ENCODE measurements around the gene MIS18BP1.
A peak's percentile ranks its signal among the peaks of the same experiment; 100 is the strongest.
"Not testable (repeated sequence)": the region's sequence is repeated elsewhere in the genome, so short reads cannot be mapped to it uniquely, and the experiment has no call there.

Gene MIS18BP1

DNA sequence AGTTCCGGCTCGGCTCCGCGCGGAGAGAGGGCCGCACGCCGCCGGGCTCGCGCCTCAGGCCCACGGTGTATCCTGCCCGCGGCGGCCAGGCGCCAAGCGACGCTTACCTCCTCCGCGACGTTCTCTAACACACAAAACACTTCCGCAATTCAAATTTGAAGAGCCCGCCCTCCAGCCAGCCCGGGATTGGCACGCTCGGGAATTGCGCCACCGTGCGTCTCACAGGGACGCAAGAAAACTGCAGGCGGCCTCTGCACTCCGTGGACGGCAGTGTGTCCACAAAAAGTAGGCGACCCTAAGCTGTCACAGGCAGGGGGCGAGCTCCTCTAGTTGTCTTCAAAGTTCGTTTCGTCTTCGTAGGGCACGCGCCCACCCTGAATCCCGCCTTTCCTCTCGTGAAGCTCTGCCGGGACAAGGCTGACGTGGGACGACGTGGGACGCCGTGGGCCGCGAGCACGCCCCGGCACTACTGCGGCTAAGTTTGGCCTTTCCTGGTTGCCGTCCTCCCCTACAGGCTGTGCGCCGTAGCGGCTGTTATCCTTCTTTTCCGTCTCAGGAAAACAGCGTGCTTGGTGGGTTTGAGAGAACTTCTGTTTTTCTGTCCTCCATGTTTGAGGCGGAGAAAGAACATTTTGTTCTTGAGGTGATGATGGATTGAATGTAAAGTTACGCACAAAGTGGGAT, at the start of gene MIS18BP1:
TSS of gene MIS18BP1 (minus strand) at position 133 of the 684 bp plus-strand sequence. CDS start 5,916 bp downstream, outside the sequence.
- TF ChIP-seq ZNF274 (IDR thresholded peaks at IDR 0.05; ENCODE audit: low read depth, low read length), result no peak
- peak within 1 kb of the TSS; percentile 95 for H3K4me3 ChIP-seq (ENCODE audit: low read length)

DNA sequence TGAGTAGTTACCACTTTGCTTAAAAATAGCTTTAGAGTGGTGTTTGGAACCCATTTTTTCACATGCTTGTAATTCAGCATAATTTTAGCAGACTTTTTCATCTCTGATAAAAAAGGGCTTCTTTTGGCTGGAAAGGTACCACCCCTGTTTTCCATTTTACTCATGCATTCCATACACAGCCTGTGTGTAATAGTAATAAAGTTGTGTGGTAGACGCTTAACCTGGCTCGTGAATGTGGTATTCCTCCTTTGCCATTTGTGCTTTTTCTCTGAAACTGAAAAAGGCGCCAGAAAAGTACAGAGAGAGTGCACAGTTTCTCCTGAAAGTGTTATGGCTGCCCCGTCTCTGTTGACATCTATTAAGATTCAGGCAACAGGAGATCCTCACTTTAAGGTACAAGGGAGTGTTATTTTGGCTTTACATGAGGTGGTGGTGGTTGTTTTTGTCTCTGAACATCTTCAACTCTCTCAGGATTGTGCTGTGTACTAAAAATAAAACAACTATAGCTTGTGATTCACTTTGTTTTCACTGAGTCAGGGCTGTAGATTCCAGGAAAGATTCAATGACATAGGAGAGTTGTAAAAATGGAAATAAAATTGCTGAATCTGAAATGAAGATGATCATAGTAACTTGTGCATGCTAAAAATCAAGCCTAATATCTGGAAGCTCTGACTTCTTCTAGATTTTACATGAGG, 45.6 kb upstream of the MIS18BP1 start:
- no peak overlapping the region for H3K4me3 ChIP-seq (ENCODE audit: low read length)
- TF ChIP-seq ZNF274 (IDR thresholded peaks at IDR 0.05; ENCODE audit: low read depth, low read length), result no peak

DNA sequence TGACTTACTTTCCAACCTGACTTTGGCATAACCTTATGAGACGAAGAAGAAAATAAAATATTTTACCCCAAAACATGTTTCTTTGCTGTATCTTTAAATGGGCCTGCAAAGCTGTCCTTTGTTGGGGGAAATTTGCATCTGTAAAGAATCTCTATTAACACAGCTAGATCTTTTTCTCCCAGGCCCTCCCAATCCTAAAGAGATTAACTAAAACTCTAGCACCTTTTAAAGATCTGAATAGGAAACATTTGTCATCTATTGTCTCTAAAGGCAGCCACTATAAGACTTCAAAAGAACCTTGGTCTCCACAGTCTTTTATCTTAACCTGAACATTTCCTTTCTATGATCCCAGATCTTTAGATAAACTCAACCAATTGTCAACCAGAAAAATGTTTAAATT, 41.8 kb upstream of the MIS18BP1 start:
- not testable (repeated sequence) for H3K4me3 ChIP-seq (ENCODE audit: low read length)

DNA sequence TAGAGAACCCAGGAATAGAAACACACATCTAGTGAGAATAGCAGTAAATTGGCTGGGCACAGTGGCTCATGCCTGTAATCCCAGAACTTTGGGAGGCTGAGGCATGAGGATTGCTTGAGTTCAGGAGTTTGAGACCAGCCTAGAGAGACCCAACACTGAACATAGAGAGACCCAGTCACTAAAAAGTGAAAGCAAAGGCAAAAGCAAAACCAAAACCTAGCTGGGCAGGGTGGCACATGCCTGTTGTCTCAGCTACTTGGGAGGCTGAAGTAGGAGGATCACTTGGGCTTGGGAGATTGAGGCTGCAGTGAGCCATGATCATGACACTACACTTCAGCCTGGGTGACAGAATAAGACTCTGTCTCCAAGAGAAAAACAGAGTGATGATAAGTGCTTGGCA, 37.5 kb upstream of the MIS18BP1 start:
- TF ChIP-seq ZNF274 (IDR thresholded peaks at IDR 0.05; ENCODE audit: low read depth, low read length), result no peak
- no peak overlapping the region for H3K4me3 ChIP-seq (ENCODE audit: low read length)

DNA sequence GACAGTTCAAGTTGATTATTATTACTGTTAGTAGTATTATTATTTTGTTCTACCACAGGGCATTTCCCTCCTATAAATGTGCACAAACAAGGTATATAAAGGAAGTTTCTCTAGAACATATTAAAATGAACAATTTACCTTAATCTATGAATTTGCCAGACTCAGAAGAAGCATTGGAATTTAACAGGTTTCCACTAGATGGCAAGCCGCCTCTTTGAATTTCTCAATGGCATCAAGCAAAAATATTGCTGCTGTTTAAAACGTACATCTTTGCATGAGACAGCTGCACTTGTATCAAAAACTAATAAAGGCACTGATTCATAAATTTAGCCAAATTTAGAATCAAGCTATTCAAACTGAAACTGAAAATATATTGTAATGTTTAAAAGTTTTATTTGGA, 34.6 kb upstream of the MIS18BP1 start:
- no peak for TF ChIP-seq ZNF274 (IDR thresholded peaks at IDR 0.05; ENCODE audit: low read depth, low read length)

DNA sequence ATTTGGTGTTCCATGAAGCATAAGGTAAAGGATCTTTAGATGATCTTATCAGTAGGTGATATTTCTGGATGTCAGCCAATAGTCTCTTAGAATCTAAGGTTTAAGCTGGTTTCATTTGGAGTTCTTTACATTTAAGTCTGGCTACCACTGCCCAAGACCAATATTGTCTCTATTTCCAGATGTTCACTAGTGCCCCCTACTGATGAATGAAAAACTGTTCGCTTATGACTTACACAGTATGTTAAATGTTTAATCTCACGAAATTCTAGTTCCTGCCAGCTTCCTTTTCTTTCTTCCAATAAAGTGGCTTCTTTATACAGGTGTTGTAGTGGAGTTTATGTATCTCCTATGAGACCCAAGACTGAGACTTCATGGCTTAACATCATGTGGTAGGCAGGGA, 31.8 kb upstream of the MIS18BP1 start:
- TF ChIP-seq ZNF274 (IDR thresholded peaks at IDR 0.05; ENCODE audit: low read depth, low read length), result no peak
- no peak overlapping the region for H3K4me3 ChIP-seq (ENCODE audit: low read length)

More for the DNA sequence above, 34.6 kb upstream of the MIS18BP1 start:
- H3K4me3 ChIP-seq (ENCODE audit: low read length), result no peak overlapping the region

DNA sequence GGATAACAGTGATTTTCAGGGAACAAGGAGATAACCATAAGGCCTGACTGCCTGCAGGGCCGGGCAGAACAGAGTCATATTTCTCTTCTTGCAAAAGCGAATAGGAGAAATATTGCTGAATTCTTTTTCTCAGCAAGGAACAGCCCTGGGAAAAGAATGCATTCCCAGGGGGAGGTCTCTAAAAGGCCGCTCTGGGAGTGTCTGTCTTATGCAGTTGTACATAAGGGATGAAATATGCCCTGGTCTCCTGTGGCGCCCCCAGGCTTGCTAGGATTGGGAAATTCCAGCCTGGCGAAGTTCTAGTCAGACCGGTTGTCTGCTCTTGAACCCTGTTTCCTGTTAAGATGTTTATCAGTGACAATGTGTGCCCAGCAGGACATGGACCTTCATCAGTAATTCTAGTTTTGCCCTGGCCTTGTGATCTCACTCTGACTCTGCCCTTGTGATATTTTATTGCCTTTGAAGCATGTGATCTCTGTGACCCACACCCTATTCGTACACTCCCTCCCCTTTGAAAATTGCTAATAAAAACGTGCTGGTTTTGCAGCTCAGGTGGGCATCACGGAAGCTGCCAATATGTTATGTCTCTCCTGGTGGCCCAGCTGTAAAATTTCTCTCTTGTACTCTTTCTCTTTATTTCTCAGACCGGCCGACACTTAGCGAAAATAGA, 28.9 kb upstream of the MIS18BP1 start:
- H3K4me3 ChIP-seq (ENCODE audit: low read length), result not testable (repeated sequence)

DNA sequence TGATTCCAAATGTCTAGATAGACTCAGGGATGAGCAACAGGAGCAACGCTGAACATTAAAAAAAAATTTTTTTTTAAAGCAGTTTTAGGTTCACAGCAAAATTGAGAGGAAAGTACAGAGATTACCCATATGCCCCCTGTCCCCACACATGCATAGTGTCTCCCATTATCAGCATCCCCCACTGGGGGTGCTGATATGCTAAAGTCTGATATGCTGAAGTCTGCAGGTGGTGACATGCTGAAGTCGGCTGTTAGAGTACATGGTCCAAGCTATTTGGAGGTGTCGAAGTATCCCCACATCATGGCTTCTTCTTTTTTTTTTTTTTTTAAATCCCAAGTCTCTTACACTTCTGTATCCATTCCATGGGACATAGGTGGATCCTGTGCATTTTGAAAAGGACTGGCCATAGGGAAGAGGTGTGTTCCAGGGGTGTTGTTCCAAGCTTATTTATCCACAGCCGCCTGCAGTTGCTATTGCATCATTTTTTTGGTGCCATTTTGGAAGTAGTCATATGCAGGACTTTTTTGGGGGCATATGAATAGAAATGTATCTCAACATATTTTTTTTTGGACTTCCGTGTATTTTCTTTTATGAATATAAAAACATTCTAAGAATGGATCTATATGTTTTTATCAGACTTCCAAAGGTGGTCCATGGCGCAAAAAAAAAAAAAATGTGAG, 19.0 kb upstream of the MIS18BP1 start:
- H3K4me3 ChIP-seq (ENCODE audit: low read length), result no peak overlapping the region
- no peak for TF ChIP-seq ZNF274 (IDR thresholded peaks at IDR 0.05; ENCODE audit: low read depth, low read length)

DNA sequence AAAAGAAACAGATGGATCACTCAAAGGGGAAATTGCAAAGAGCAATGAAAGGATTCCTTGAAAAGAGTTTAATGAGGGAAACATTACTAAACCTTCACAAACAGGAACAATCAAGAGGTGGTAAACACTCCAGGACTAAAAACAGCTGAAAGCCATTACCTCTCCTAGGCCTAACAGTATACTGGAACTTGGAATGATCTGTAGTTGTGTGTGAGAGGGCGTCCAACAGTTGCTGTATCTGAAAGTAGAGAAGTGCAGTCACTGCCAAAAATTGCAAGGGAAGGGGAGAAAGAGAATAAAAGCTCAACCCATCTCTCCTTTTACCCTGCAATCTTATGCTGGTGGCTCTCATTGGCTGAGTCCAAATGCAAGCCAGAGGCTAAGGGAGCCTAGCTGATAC, 17.0 kb upstream of the MIS18BP1 start:
- TF ChIP-seq ZNF274 (IDR thresholded peaks at IDR 0.05; ENCODE audit: low read depth, low read length), result no peak
- H3K4me3 ChIP-seq (ENCODE audit: low read length), result no peak overlapping the region

DNA sequence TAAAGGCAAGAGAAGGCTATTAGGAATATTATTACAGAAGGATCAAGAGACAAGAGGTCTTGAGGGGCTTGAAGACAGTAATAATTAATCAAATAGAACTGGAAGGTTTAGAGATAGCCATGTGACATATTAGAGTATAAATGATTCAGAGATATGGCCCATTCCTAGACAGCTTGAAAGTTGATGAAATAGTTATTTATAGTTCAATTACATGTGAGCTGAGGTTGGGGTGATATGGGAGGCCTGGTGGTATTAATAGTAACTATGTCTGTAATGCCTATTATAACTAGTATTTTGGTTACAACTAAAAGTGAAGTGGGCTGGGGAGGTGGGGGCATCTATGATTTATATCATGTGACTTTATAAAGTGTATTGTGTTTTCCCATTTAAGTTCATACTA, 14.1 kb upstream of the MIS18BP1 start:
- no peak for TF ChIP-seq ZNF274 (IDR thresholded peaks at IDR 0.05; ENCODE audit: low read depth, low read length)
- no peak overlapping the region for H3K4me3 ChIP-seq (ENCODE audit: low read length)

DNA sequence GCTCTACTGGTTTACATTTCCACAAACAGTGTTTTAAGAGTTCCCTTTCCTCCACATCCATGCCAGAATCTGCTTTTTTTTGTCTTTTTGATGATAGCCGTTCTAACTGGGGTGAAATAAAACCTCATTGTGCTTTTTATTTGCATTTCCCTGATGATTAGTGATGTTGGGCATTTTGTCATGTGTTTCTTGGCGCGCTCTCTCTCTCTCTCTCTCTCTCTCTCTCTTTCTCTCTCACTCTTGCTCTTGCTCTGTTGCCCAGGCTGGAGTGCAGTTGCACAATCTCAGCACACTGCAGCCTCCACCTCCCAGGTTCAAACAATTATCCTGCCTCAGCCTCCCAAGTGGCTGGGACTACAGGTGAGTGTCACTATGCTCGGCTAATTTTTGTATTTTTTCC, 9.6 kb upstream of the MIS18BP1 start:
- no peak for TF ChIP-seq ZNF274 (IDR thresholded peaks at IDR 0.05; ENCODE audit: low read depth, low read length)
- no peak overlapping the region for H3K4me3 ChIP-seq (ENCODE audit: low read length)

DNA sequence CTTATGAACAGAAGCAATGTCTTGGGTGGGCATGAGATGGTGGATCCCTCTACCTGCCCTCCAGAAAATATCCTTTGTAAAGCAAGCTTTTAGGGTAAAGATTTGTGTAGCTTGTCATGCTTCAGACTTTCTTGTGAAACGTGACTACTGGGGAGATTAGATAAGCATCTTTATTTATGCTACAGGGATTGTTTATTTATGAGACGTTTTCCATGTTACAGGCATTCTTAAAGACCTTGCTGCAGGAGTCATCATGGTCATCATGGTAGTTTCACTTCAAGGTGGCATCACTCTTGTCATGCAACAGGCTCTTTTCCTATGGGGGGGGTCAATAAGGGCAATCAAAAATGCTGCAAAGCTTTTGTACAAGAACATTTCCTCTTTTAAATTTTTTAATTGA, 8.2 kb upstream of the MIS18BP1 start:
- no peak for TF ChIP-seq ZNF274 (IDR thresholded peaks at IDR 0.05; ENCODE audit: low read depth, low read length)
- no peak overlapping the region for H3K4me3 ChIP-seq (ENCODE audit: low read length)

DNA sequence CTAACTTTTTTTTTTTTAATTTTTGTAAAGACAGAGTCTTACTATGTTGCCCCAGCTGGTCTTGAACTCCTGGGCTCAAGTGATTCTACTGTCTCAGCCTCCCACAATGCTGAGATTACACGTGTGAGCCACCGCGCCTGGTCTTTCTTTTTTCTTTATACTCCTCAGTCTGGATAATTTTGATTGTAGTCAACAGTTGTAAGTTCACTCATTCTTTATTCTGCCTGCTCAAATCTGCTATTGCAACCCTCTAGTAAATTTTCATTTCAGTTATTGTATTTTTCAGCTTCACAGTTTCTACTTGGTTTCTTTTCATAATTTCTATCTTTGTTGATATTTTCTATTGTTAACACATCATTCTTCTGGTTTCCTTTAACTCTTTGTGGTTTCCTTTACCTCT, 5.8 kb upstream of the MIS18BP1 start:
- TF ChIP-seq ZNF274 (IDR thresholded peaks at IDR 0.05; ENCODE audit: low read depth, low read length), result no peak
- no peak overlapping the region for H3K4me3 ChIP-seq (ENCODE audit: low read length)

DNA sequence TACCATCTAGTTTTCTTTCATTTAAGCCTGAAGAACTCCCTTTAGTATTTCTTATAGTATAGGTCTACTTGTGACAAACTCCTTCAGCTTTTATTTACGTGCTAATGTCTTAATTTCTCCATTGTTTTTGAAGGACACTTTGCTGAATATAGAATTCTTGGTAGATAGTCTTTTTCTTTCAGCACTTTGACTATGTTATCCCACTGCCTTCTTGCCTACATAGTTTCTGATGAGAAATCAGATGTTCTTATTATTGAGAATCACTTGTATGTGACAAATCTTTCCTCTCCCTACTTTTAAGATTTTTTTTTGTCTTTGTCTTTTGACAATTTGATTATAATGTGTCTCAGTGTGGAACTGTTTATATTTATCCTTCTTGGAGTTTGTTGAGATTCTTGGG, 5.1 kb upstream of the MIS18BP1 start:
- TF ChIP-seq ZNF274 (IDR thresholded peaks at IDR 0.05; ENCODE audit: low read depth, low read length), result no peak
- H3K4me3 ChIP-seq (ENCODE audit: low read length), result no peak overlapping the region

DNA sequence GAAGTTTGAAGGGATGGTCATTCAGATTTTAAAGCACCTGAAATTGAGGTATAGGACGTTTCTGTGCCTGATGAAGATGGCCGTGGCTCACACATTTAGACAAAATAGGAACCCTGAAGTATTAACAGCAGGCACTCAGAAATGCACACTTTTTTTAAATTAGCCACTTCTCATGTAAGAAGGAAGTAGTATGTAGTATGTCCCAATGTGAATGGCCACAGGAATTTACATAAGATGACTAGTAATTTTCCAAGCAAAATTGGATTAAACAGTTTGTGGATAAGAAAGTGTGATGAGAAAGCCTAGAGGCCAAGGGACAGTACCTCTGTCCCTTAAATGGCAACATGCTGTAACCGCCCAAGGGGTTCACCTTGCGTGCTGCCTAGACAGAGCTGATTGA, 1.8 kb upstream of the MIS18BP1 start:
- TF ChIP-seq ZNF274 (IDR thresholded peaks at IDR 0.05; ENCODE audit: low read depth, low read length), result no peak
- H3K4me3 ChIP-seq (ENCODE audit: low read length), result no peak overlapping the region
